Measurements from ENCODE around the gene PRKCQ.

GRCh38 chr10:6446711-6447110 lies 133.4 kb downstream of the PRKCQ start:
- TF ChIP-seq POLR2A (IDR thresholded peaks at IDR 0.05; ENCODE audit: low read depth, low read length), result no peak
- no peak for TF ChIP-seq SPI1 (IDR thresholded peaks at IDR 0.05; ENCODE audit: low read depth, low read length)
